LNCaP clone FGC (cell line): ENCODE measurements around the gene DAPK1.

Experiments used
- DNase-seq: peaks from one replicate; pipeline ENCODE4 v3.0.0-alpha.2; 2011; ENCODE audit warnings: low read depth
- H3K4me3 ChIP-seq: 2 replicates; pipeline ENCODE4 v1.5.1; 2011; ENCODE audit warnings: mild to moderate bottlenecking, low read depth, low read length, control low read depth
- CTCF ChIP-seq: IDR thresholded peaks from 2 replicates; pipeline ENCODE4 v1.5.1; 2012; ENCODE audit warnings: mild to moderate bottlenecking; ENCODE audit not compliant: control insufficient read depth, insufficient read depth; ENCODE audit errors: extremely low read depth

The DAPK1 gene

GRCh38 chr9:87642330-87643106 is 144.9 kb downstream of the DAPK1 start:
- no peak overlapping the region for H3K4me3 ChIP-seq
- TF ChIP-seq CTCF = no peak
- DNase-seq = no peak

- DNase-seq = no peak
- no peak for TF ChIP-seq CTCF
- no peak overlapping the region for H3K4me3 ChIP-seq
Measured at GRCh38 chr9:87643107-87643650, 145.5 kb downstream of the DAPK1 start.

- no peak for DNase-seq
- no peak for TF ChIP-seq CTCF
Measured at GRCh38 chr9:87643778-87644570, 146.3 kb downstream of the DAPK1 start.

GRCh38 chr9:87644659-87645058 is 147.0 kb downstream of the DAPK1 start:
- no peak for DNase-seq
- H3K4me3 ChIP-seq = no peak overlapping the region
- no peak for TF ChIP-seq CTCF

More at GRCh38 chr9:87643778-87644570, 146.3 kb downstream of the DAPK1 start:
- H3K4me3 ChIP-seq = no peak overlapping the region

- TF ChIP-seq CTCF = no peak
- H3K4me3 ChIP-seq = no peak overlapping the region
- DNase-seq = no peak
Measured at GRCh38 chr9:87646546-87646945, 148.9 kb downstream of the DAPK1 start.

- DNase-seq = no peak
- no peak overlapping the region for H3K4me3 ChIP-seq
- no peak for TF ChIP-seq CTCF
Measured at GRCh38 chr9:87647114-87647513, 149.4 kb downstream of the DAPK1 start.
